OCI-LY7 (cell line): ENCODE data around the gene EHMT2. TPM values are rescaled to one million over a fixed set of nuclear protein-coding genes. Genes with fewer than 3 reads are reported as not detected.

Experiments
- BruUV-seq: library from RNA; stranded (reverse); fragments of 400-500 nt; replicated peaks from 2 replicates; lab custom pipeline; 2021; lab: Mats Ljungman, UMichigan
- CTCF ChIA-PET: fragments of 300-600 bp; sonication (Branson Sonifier 250); formaldehyde crosslinking; loops from one replicate; lab custom pipeline; 2022; ENCODE audit warnings: antibody characterized with exemption; ENCODE audit not compliant: unreplicated experiment; lab: Charles Lee
- POLR2A ChIA-PET: fragments of 300-600 bp; sonication (Branson Sonifier 250); formaldehyde crosslinking; loops from one replicate; lab custom pipeline; 2022; ENCODE audit warnings: antibody characterized with exemption; lab: Charles Lee
- DNase-seq: peaks from one replicate; pipeline ENCODE4 v3.0.0-alpha.2; 2015; ENCODE audit warnings: low spot score
- H2AFZ ChIP-seq: fragments of 200-600 bp; sonication (generic), shearing (Covaris generic); 2 replicates; pipeline ENCODE4 v1.6.1; 2014; ENCODE audit warnings: mild to moderate bottlenecking, antibody characterized with exemption, low read length, moderate library complexity
- H3K27ac ChIP-seq: fragments of 200-600 bp; sonication (generic); 2 replicates; pipeline ENCODE4 v1.5.1; 2014; ENCODE audit warnings: mixed run types, low read depth, mild to moderate bottlenecking, moderate library complexity, low read length, inconsistent platforms; ENCODE audit not compliant: poor library complexity, severe bottlenecking
- H3K36me3 ChIP-seq: fragments of 200-600 bp; sonication (generic); 2 replicates; pipeline ENCODE4 v1.6.1; 2014; ENCODE audit warnings: mild to moderate bottlenecking, antibody characterized with exemption, low read length, moderate library complexity, mixed read lengths; ENCODE audit not compliant: insufficient read depth
- H3K4me1 ChIP-seq: fragments of 200-600 bp; sonication (generic); 2 replicates; pipeline ENCODE4 v1.5.1; 2014; ENCODE audit warnings: mild to moderate bottlenecking, low read length; ENCODE audit not compliant: insufficient read depth, poor library complexity, severe bottlenecking
- H3K4me2 ChIP-seq: fragments of 200-600 bp; sonication (generic); 2 replicates; pipeline ENCODE4 v1.6.1; 2014; ENCODE audit warnings: mild to moderate bottlenecking, low read length
- H3K4me3 ChIP-seq: fragments of 200-600 bp; sonication (generic); 2 replicates; pipeline ENCODE4 v1.5.1; 2014; ENCODE audit warnings: mild to moderate bottlenecking, low read depth, low read length; ENCODE audit not compliant: poor library complexity, severe bottlenecking
- H3K79me2 ChIP-seq: fragments of 200-600 bp; sonication (generic); 2 replicates; pipeline ENCODE4 v1.6.1; 2016; ENCODE audit warnings: low read depth, mild to moderate bottlenecking, low read length, moderate library complexity, mixed read lengths; ENCODE audit not compliant: insufficient read depth
- H3K9me2 ChIP-seq: fragments of 200-600 bp; sonication (generic); 2 replicates; pipeline ENCODE4 v1.6.1; 2016; ENCODE audit warnings: mild to moderate bottlenecking, low read length, mixed read lengths; ENCODE audit not compliant: insufficient read depth
- H3K9me3 ChIP-seq: fragments of 200-600 bp; sonication (generic); 2 replicates; pipeline ENCODE4 v1.6.1; 2014; ENCODE audit warnings: mild to moderate bottlenecking, mixed run types, low read length, mixed read lengths
- H4K20me1 ChIP-seq: fragments of 200-600 bp; sonication (generic); 2 replicates; pipeline ENCODE4 v1.6.1; 2014; ENCODE audit warnings: mild to moderate bottlenecking, antibody characterized with exemption, low read length, moderate library complexity, mixed read lengths; ENCODE audit not compliant: insufficient read depth
- EZH2phosphoT487 ChIP-seq: fragments of 200-600 bp; sonication (generic); IDR thresholded peaks from 2 replicates; pipeline ENCODE4 v1.6.1; 2018; ENCODE audit warnings: low read depth, borderline replicate concordance, mild to moderate bottlenecking, mixed run types, antibody characterized with exemption, low read length, moderate library complexity, mixed read lengths
- intact Hi-C: fragments of 100-400 bp; cut with micrococcal nuclease; formaldehyde crosslinking; loops from one replicate; pipeline ENCODE4 v1.10.0; 2022; ENCODE audit not compliant: unreplicated experiment
- total RNA-seq, 2 experiments: library from RNA; depleted of rRNA in 1 of 2; stranded (reverse); fragments of >200 nt in 1 of 2; shearing (Covaris generic) in 1 of 2; gene quantifications; 2 replicates each; pipeline ENCODE4 v1.2.3, GENCODE V29; 2014 to 2022
- TF ChIP-seq, protein P1 (sequence below): fragments of 200-600 bp; sonication (generic); conservative IDR thresholded peaks from 2 replicates; pipeline ENCODE4 v1.5.1; 2014; ENCODE audit warnings: mild to moderate bottlenecking, antibody characterized with exemption, low read length, moderate library complexity, mixed read lengths

Gene EHMT2
- total RNA-seq, 2 experiments from 2014 or later, result 49.5 to 76.8 TPM

DNA sequence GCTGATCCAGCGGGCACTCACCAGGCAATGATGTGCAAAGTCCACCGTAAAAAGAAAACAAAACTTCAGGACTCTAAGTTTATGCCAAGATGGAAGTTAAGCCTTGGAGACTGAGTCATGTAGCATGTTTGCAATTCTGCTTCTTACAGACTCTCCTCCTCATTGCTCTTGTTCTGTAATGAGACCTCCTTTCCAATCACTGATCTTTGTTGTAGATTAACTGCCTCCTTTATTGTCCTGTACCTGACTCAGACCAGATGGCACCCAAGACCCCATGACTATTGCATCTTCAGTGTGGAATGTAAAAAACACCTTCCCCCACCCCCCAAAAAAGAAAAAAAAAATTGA lies 46.0 kb downstream of the EHMT2 start:
- no peak for DNase-seq
- no peaks in the 10 kb centered on the region for H4K20me1 ChIP-seq
- CTCF ChIA-PET, result no interaction called here
- no peaks in the 10 kb centered on the region for H3K36me3 ChIP-seq
- TF ChIP-seq, protein P1, sequence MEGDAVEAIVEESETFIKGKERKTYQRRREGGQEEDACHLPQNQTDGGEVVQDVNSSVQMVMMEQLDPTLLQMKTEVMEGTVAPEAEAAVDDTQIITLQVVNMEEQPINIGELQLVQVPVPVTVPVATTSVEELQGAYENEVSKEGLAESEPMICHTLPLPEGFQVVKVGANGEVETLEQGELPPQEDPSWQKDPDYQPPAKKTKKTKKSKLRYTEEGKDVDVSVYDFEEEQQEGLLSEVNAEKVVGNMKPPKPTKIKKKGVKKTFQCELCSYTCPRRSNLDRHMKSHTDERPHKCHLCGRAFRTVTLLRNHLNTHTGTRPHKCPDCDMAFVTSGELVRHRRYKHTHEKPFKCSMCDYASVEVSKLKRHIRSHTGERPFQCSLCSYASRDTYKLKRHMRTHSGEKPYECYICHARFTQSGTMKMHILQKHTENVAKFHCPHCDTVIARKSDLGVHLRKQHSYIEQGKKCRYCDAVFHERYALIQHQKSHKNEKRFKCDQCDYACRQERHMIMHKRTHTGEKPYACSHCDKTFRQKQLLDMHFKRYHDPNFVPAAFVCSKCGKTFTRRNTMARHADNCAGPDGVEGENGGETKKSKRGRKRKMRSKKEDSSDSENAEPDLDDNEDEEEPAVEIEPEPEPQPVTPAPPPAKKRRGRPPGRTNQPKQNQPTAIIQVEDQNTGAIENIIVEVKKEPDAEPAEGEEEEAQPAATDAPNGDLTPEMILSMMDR, result no peak
- no peak for TF ChIP-seq EZH2phosphoT487
- no TSS peak for BruUV-seq
- intact Hi-C loops, result no loop called here
- no peaks in the 10 kb centered on the region for H3K4me1 ChIP-seq
- POLR2A ChIA-PET, result interaction anchor here (1.0 kb wide), 2 partner anchors 11 to 19 kb away, joined by 3 to 7 read pairs; partner anchors contain the start of gene NEU1
- no peaks in the 10 kb centered on the region for H3K9me2 ChIP-seq
- H2AFZ ChIP-seq, result no peak overlapping the region
- H3K4me2 ChIP-seq, result no peak overlapping the region
- H3K27ac ChIP-seq, result no peak overlapping the region
- no peaks in the 10 kb centered on the region for H3K79me2 ChIP-seq
- no peak overlapping the region for H3K4me3 ChIP-seq
- 0 out of 2 replicates have a peak, but pooled peaks cover 3% of the 10 kb centered on the region for H3K9me3 ChIP-seq

DNA sequence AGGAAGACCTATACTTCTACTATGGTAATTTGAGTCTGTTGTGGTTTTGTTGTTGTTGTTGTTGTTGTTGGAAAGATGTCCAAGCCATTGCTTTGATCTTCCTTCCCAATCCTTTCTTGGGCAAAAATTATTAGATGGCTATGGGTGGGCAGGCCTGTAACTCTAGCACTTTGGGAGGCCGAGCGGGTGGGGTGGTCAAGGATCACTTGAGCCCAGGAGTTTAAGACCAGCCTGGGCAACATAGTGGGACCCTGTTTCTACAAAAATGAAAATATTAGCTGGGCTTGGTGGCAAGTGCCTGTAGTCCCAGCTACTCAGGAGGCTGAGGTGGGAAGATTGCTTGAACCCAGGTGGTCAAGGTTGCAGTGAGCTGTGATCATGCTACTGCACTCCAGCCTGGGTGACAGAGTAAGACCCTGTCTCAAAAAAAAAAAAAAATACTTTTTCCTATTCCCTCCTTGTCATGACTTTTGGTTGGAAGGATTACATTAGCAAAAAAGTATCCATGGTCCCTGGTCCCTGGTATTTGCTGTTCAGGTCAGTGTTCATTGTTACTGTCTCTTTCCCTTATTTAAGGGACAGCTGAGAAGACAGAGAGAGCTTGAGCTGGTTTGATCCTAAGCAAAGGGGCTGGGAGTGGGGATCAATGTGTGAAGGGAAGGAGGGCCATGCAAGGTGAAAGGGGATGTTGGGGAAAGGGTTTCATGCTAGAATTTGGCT lies 46.6 kb downstream of the EHMT2 start:
- Histone ChIP-seq H3K79me2 (no peaks in the 10 kb centered on the region), H3K4me1 (no peaks in the 10 kb centered on the region), H3K36me3 (no peaks in the 10 kb centered on the region), H4K20me1 (no peaks in the 10 kb centered on the region), H3K9me3 (0 out of 2 replicates have a peak, but pooled peaks cover 3% of the 10 kb centered on the region), H3K27ac (no peak overlapping the region), H2AFZ (no peak overlapping the region), H3K4me3 (no peak overlapping the region), H3K4me2 (no peak overlapping the region), H3K9me2 (no peaks in the 10 kb centered on the region)
- intact Hi-C loops, result no loop called here
- no TSS peak for BruUV-seq
- TF ChIP-seq EZH2phosphoT487, result no peak
- TF ChIP-seq, protein P1, result no peak
- no peak for DNase-seq
- POLR2A ChIA-PET, result interaction anchor here (0.7 to 1.0 kb wide), 4 partner anchors 12 to 268 kb away, joined by 3 to 7 read pairs (median 4); partner anchors contain the start of gene NEU1
- CTCF ChIA-PET, result no interaction called here
